Endothelial cell of umbilical vein (primary cell): Measurements from ENCODE around the gene STX8. TPM values are rescaled to one million over a fixed set of nuclear protein-coding genes. Genes with fewer than 3 reads are reported as not detected.

Experiments
- BruUV-seq: library from RNA; stranded (reverse); fragments of 400-500 nt; replicated peaks from 2 replicates; lab custom pipeline; 2021; lab: Mats Ljungman, UMichigan
- CTCF ChIA-PET: fragments of 300-600, 350-600 bp; sonication (Branson Sonifier 250); formaldehyde crosslinking; loops from one replicate; lab custom pipeline; 2021; ENCODE audit warnings: antibody characterized with exemption, inconsistent platforms; lab: Charles Lee
- POLR2A ChIA-PET: fragments of 300-600, 350-600 bp; sonication (Branson Sonifier 250); formaldehyde crosslinking; loops from one replicate; lab custom pipeline; 2021; ENCODE audit warnings: antibody characterized with exemption, inconsistent platforms; lab: Charles Lee
- DNase-seq: peaks from one replicate; pipeline ENCODE4 v3.0.0-alpha.2; 2011; ENCODE audit warnings: low read depth, low spot score
- FAIRE-seq: peaks from 2 replicates; lab custom pipeline; 2011; peaks lifted over from hg19 to GRCh38; lab: Jason Lieb, UNC
- H2AFZ ChIP-seq: 2 replicates; pipeline ENCODE4 v1.6.0; 2012; ENCODE audit warnings: low read depth, low read length, control low read depth, inconsistent platforms
- H3K27ac ChIP-seq: 2 replicates; pipeline ENCODE4 v1.5.1; 2011; ENCODE audit warnings: low read depth, mild to moderate bottlenecking, control low read depth, low read length, moderate library complexity; ENCODE audit not compliant: insufficient read depth
- H3K27me3 ChIP-seq, 2 experiments: 2 replicates each; pipeline versions ENCODE4 v1.6.0 to v1.6.1; 2011; ENCODE audit warnings: low read length in 2 of 2, mixed read lengths in 1 of 2; ENCODE audit not compliant: control insufficient read depth in 2 of 2, insufficient read depth in 2 of 2
- H3K36me3 ChIP-seq, 2 experiments: 2 replicates in 1 of 2; 3 replicates in 1 of 2; pipeline ENCODE4 v1.5.1; 2011; ENCODE audit warnings: low read length in 2 of 2, mild to moderate bottlenecking in 1 of 2, moderate library complexity in 1 of 2; ENCODE audit not compliant: control insufficient read depth in 2 of 2, insufficient read depth in 2 of 2; ENCODE audit errors: extremely low read depth in 1 of 2
- H3K4me1 ChIP-seq: 3 replicates; pipeline ENCODE4 v1.5.1; 2011; ENCODE audit warnings: mild to moderate bottlenecking, low read length; ENCODE audit not compliant: control insufficient read depth, insufficient read depth; ENCODE audit errors: extremely low read depth
- H3K4me2 ChIP-seq: 2 replicates; pipeline ENCODE4 v1.6.1; 2011; ENCODE audit warnings: low read length, control low read depth, mixed read lengths; ENCODE audit not compliant: insufficient read depth
- H3K4me3 ChIP-seq, 3 experiments: fragments of 200-600 bp in 1 of 3; sonication (generic), shearing (Covaris generic) in 1 of 3; replicated peaks in 1 of 3; 2 replicates each; pipeline ENCODE4 v1.5.1; 2011 to 2016; ENCODE audit warnings: control low read depth in 3 of 3, low read length in 3 of 3, mild to moderate bottlenecking in 2 of 3, inconsistent platforms in 1 of 3, low read depth in 1 of 3, moderate library complexity in 1 of 3; ENCODE audit not compliant: insufficient read depth in 1 of 3
- H3K79me2 ChIP-seq: 2 replicates; pipeline ENCODE4 v1.6.0; 2012; ENCODE audit warnings: low read length, inconsistent platforms; ENCODE audit not compliant: control insufficient read depth, insufficient read depth
- H3K9ac ChIP-seq: replicated peaks from 2 replicates; pipeline ENCODE3; 2011; ENCODE audit warnings: low read length, control low read depth; ENCODE audit not compliant: insufficient read depth; ENCODE audit errors: extremely low read depth
- H3K9me1 ChIP-seq: replicated peaks from 3 replicates; pipeline ENCODE4 v1.6.0; 2011; ENCODE audit warnings: mild to moderate bottlenecking, low read length; ENCODE audit not compliant: control insufficient read depth, insufficient read depth; ENCODE audit errors: extremely low read depth
- H3K9me3 ChIP-seq: replicated peaks from 2 replicates; pipeline ENCODE4 v1.5.1; 2012; ENCODE audit warnings: low read length, inconsistent platforms; ENCODE audit not compliant: control insufficient read depth, insufficient read depth
- H4K20me1 ChIP-seq: replicated peaks from 2 replicates; pipeline ENCODE3; 2011; ENCODE audit warnings: mild to moderate bottlenecking, low read length; ENCODE audit not compliant: control insufficient read depth, insufficient read depth; ENCODE audit errors: extremely low read depth
- CTCF ChIP-seq, 2 donors: IDR thresholded peaks; 1 replicate in 1 of 2; 2 replicates in 1 of 2; pipeline ENCODE4 v1.5.1; 2011; ENCODE audit warnings: low read length in 2 of 2, mild to moderate bottlenecking in 2 of 2, moderate library complexity in 2 of 2, control low read depth in 1 of 2, inconsistent platforms in 1 of 2, low read depth in 1 of 2; ENCODE audit not compliant: insufficient read depth in 1 of 2; ENCODE audit errors: extremely low read depth in 1 of 2
- GATA2 ChIP-seq: IDR thresholded peaks from 2 replicates; pipeline ENCODE4 v1.7.0; 2011; ENCODE audit warnings: low read depth, mild to moderate bottlenecking, moderate library complexity, mixed read lengths, low read length; ENCODE audit not compliant: insufficient read length, insufficient read depth
- MAX ChIP-seq: IDR thresholded peaks from 2 replicates; pipeline ENCODE4 v1.6.1; 2011; ENCODE audit not compliant: insufficient read depth, insufficient read length
- MYC ChIP-seq: IDR thresholded peaks from one replicate; pipeline ENCODE4 v1.6.1; 2011; ENCODE audit warnings: mild to moderate bottlenecking, low read depth, low read length
- POLR2A ChIP-seq: IDR thresholded peaks from 2 replicates; pipeline ENCODE4 v1.6.1; 2012; ENCODE audit warnings: low read depth, mild to moderate bottlenecking, control low read depth, low read length
- POLR2AphosphoS5 ChIP-seq: IDR thresholded peaks from 2 replicates; pipeline ENCODE4 v1.6.1; 2012; ENCODE audit warnings: low read depth, mild to moderate bottlenecking, control low read depth, low read length, moderate library complexity; ENCODE audit not compliant: insufficient read depth
- dilution Hi-C: fragments of 300-500 bp; cut with MboI; formaldehyde crosslinking; loops from one replicate; pipeline ENCODE4 v1.15.0; 2019; ENCODE audit warnings: low sequenced_read_pairs; ENCODE audit not compliant: extremely low pct_ligation_motif_present
- intact Hi-C: fragments of 100-400 bp; cut with micrococcal nuclease; formaldehyde crosslinking; loops from one replicate; pipeline ENCODE4 v1.10.0; 2022
- polyA plus RNA-seq, 4 experiments: library from polyadenylated mRNA; depleted of rRNA in 3 of 4; stranded (reverse) in 3 of 4; unstranded in 1 of 4; fragments of >200 nt; gene quantifications; 2 replicates each; pipeline versions ENCODE4 v1.2.1 to v1.2.3, GENCODE V29; 2011 to 2012; ENCODE audit warnings: missing spikeins in 1 of 4
- total RNA-seq: library from RNA; stranded (reverse); gene quantifications from 2 replicates; pipeline ENCODE4 v1.2.3, GENCODE V29; 2021

Gene STX8
- total and polyA plus RNA-seq, 2 donors (not counting 3 experiments of a cell fraction or from before 2014, with no cell fraction given): 25.9 to 67.3 TPM

GRCh38 chr17:9410301-9410700 is 165.3 kb downstream of the STX8 start:
- ChIA-PET POLR2A (no interaction called here), CTCF (interaction anchor here (0.9 kb wide), 1 partner anchor 15 kb away, joined by 3 read pairs; no protein-coding TSS in a partner anchor)
- no peak for DNase-seq
- H3K4me2 ChIP-seq: no peak overlapping the region
- no peak for TF ChIP-seq CTCF (IDR thresholded peaks at IDR 0.05; ENCODE audit: extremely low read depth in 1 of 2, insufficient read depth in 1 of 2, low read depth in 1 of 2, low read length in 2 of 2)
- TF ChIP-seq POLR2A: no peak
- no peak for TF ChIP-seq MAX
- no peak for TF ChIP-seq GATA2
- no peak for TF ChIP-seq MYC
- no peak for TF ChIP-seq POLR2AphosphoS5
- intact Hi-C loops (no loop called here), dilution Hi-C loops (no loop called here)
- H3K4me3 ChIP-seq: no peak overlapping the region
- no peaks in the 10 kb centered on the region for H4K20me1 ChIP-seq
- no peak for FAIRE-seq
- BruUV-seq: no TSS peak
- no peaks in the 10 kb centered on the region for H3K27me3 ChIP-seq
- H3K9ac ChIP-seq: no peak overlapping the region
- no peak overlapping the region for H2AFZ ChIP-seq
- H3K79me2 ChIP-seq: no peaks in the 10 kb centered on the region
- H3K9me3 ChIP-seq: no peaks in the 10 kb centered on the region
- no peaks in the 10 kb centered on the region for H3K9me1 ChIP-seq
- H3K36me3 ChIP-seq: no peaks in the 10 kb centered on the region
- H3K4me1 ChIP-seq: no peaks in the 10 kb centered on the region
- no peak overlapping the region for H3K27ac ChIP-seq
